Chondrocyte (in vitro differentiated cells): ENCODE data around the gene NCOR2. TPM values are rescaled to one million over a fixed set of nuclear protein-coding genes. Genes with fewer than 3 reads are reported as not detected.

Source experiments
- DNase-seq: peaks from one replicate; pipeline ENCODE4 v3.0.0; 2021; ENCODE audit warnings: mixed read lengths, low spot score
- H3K27ac Mint-ChIP-seq: one replicate; pipeline ENCODE4 v1.8.0; 2021; ENCODE audit warnings: mild to moderate bottlenecking, moderate library complexity, mixed read lengths; ENCODE audit not compliant: unreplicated experiment
- H3K27me3 Mint-ChIP-seq: 2 replicates; pipeline ENCODE4 v1.8.0; 2021; ENCODE audit warnings: low read depth, mixed read lengths
- H3K36me3 Mint-ChIP-seq: 2 replicates; pipeline ENCODE4 v1.8.0; 2021; ENCODE audit warnings: low read depth, mixed read lengths
- H3K4me1 Mint-ChIP-seq: 2 replicates; pipeline ENCODE4 v1.8.0; 2021; ENCODE audit warnings: low read depth, mild to moderate bottlenecking, mixed read lengths
- H3K4me3 Mint-ChIP-seq: one replicate; pipeline ENCODE4 v1.8.0; 2021; ENCODE audit warnings: mild to moderate bottlenecking, moderate library complexity, mixed read lengths; ENCODE audit not compliant: unreplicated experiment
- H3K9me3 Mint-ChIP-seq: 2 replicates; pipeline ENCODE4 v1.8.0; 2021; ENCODE audit warnings: low read depth, mixed read lengths
- total RNA-seq: library from RNA; stranded (reverse); gene quantifications from 3 replicates; pipeline ENCODE4 v1.2.1, GENCODE V29; 2021
- TF ChIP-seq, protein P1 (sequence below): fragments of 200-600 bp; sonication (generic); IDR thresholded peaks from 2 replicates; pipeline ENCODE4 v1.5.0; 2021; ENCODE audit warnings: antibody characterized with exemption, mild to moderate bottlenecking, moderate library complexity

NCOR2 gene
- total RNA-seq, 1 donor from 2014 or later = 327 TPM

DNA sequence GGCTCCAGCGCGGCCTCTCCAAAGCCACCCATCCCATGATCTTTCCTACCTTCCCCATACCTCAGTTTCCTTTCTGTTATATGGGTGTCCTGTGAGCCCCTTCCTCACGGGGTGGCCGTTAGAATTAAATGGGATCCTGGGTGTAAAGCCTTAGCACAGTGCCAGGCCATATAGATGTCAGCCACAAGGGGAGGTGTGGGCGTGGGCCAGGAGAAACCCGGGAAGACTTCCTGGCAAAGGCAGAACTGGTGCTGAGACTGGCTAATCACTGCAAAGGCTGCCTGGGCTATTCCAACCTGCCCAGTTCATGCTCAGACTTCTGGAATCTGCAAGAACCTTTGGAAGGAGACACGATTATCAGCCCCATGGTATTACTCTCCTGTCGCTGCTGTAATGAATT lies 11.0 kb upstream of the NCOR2 start:
- Mint-ChIP-seq H3K9me3 (peaks cover 9% of the 10 kb centered on the region), H3K36me3 (peaks cover 3% of the 10 kb centered on the region), H3K27me3 (no peaks in the 10 kb centered on the region), H3K4me3 (no peak overlapping the region), H3K4me1 (peaks cover 18% of the 10 kb centered on the region), H3K27ac (no peak overlapping the region)
- DNase-seq = no peak
- TF ChIP-seq, protein P1, sequence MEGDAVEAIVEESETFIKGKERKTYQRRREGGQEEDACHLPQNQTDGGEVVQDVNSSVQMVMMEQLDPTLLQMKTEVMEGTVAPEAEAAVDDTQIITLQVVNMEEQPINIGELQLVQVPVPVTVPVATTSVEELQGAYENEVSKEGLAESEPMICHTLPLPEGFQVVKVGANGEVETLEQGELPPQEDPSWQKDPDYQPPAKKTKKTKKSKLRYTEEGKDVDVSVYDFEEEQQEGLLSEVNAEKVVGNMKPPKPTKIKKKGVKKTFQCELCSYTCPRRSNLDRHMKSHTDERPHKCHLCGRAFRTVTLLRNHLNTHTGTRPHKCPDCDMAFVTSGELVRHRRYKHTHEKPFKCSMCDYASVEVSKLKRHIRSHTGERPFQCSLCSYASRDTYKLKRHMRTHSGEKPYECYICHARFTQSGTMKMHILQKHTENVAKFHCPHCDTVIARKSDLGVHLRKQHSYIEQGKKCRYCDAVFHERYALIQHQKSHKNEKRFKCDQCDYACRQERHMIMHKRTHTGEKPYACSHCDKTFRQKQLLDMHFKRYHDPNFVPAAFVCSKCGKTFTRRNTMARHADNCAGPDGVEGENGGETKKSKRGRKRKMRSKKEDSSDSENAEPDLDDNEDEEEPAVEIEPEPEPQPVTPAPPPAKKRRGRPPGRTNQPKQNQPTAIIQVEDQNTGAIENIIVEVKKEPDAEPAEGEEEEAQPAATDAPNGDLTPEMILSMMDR = peak; percentile 29

GRCh38 chr12:124577986-124578385 lies 10.6 kb upstream of the NCOR2 start:
- H3K27ac Mint-ChIP-seq = no peak overlapping the region
- peaks cover 18% of the 10 kb centered on the region for H3K4me1 Mint-ChIP-seq
- H3K9me3 Mint-ChIP-seq = peaks cover 9% of the 10 kb centered on the region
- peaks cover 3% of the 10 kb centered on the region for H3K36me3 Mint-ChIP-seq
- H3K4me3 Mint-ChIP-seq = no peak overlapping the region
- no peaks in the 10 kb centered on the region for H3K27me3 Mint-ChIP-seq
- TF ChIP-seq, protein P1 = no peak
- no peak for DNase-seq

DNA sequence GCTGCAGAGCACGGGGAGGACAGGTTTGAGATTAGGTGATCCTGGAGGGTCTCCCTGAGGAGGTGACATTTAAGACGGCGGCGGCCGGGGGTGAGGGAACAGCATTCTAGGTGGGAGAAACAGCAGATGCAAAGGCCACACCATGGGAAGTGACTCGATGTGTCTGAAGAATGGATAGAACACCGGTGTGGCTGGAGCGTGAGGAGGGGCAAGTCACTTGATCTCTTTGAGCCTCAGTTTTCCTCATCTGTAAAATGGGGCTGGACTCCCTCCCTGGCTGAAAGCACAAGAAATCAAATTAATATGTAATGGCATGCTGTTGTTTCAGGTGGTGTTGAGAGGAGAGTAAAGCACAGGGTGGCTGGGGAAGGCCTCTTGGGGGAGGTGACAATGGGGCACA lies 10.0 kb upstream of the NCOR2 start:
- Mint-ChIP-seq H3K4me1 (peaks cover 21% of the 10 kb centered on the region), H3K27ac (no peak overlapping the region)

DNA sequence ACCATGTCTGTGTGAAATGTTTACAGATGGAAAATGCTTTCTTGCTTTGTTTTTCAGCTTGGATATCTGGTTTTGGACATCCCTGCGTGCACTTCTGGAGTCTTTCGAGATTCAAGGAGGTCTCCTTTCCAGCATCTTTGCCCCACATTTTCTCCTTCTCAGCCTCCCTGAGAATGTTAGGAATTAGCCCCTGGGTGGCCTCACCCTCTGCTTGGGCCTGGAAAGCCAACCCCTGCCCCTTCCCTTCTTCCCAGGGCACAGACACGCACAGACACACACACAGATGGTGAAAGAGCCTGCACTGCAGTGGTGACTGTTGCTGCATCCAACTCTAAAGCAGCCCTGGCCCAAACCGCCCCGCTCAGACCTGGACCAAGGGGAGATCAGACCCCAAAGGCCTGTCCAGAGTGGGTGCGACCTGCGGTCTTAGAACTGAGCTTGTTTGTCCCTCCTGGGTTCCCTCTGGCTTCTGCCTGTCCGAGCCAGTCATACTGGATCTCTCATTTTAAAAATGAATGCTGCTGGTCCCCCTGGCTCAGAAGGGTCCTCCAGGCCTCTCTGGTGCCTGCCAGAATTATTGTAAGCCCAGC lies 8.7 kb upstream of the NCOR2 start:
- Mint-ChIP-seq H3K4me1 (peaks cover 13% of the 10 kb centered on the region), H3K27me3 (no peaks in the 10 kb centered on the region), H3K9me3 (peaks cover 9% of the 10 kb centered on the region), H3K36me3 (peaks cover 3% of the 10 kb centered on the region), H3K27ac (no peak overlapping the region), H3K4me3 (no peak overlapping the region)
- TF ChIP-seq, protein P1 = no peak
- DNase-seq = no peak

More for the DNA sequence above, 10.0 kb upstream of the NCOR2 start:
- Mint-ChIP-seq H3K36me3 (peaks cover 3% of the 10 kb centered on the region), H3K9me3 (peaks cover 9% of the 10 kb centered on the region), H3K27me3 (no peaks in the 10 kb centered on the region), H3K4me3 (no peak overlapping the region)
- DNase-seq = no peak
- TF ChIP-seq, protein P1 = no peak

GRCh38 chr12:124573839-124574786 lies 6.7 kb upstream of the NCOR2 start:
- DNase-seq = no peak
- peaks cover 1% of the 10 kb centered on the region for H3K36me3 Mint-ChIP-seq
- no peak overlapping the region for H3K27ac Mint-ChIP-seq
- TF ChIP-seq, protein P1 = no peak
- no peaks in the 10 kb centered on the region for H3K27me3 Mint-ChIP-seq
- peaks cover 12% of the 10 kb centered on the region for H3K4me1 Mint-ChIP-seq
- H3K4me3 Mint-ChIP-seq = no peak overlapping the region
- peaks cover 5% of the 10 kb centered on the region for H3K9me3 Mint-ChIP-seq
